HUES48 (cell line): ENCODE data around the gene POLD2.

Experiments used
- H3K27ac ChIP-seq: one replicate; pipeline ENCODE4 v1.7.0; 2013; ENCODE audit warnings: low read depth, low read length, inconsistent platforms
- H3K27me3 ChIP-seq: 2 replicates; pipeline ENCODE4 v1.6.1; 2013; ENCODE audit warnings: mild to moderate bottlenecking, low read length; ENCODE audit not compliant: control insufficient read depth, insufficient read depth
- H3K36me3 ChIP-seq: 2 replicates; pipeline ENCODE4 v1.6.1; 2013; ENCODE audit warnings: low read length; ENCODE audit not compliant: control insufficient read depth, insufficient read depth
- H3K4me1 ChIP-seq: 2 replicates; pipeline ENCODE4 v1.6.1; 2013; ENCODE audit warnings: mild to moderate bottlenecking, low read length; ENCODE audit not compliant: control insufficient read depth, insufficient read depth
- H3K4me3 ChIP-seq: 2 replicates; pipeline ENCODE4 v1.5.1; 2013; ENCODE audit warnings: mild to moderate bottlenecking, low read depth, low read length
- H3K9ac ChIP-seq: 2 replicates; pipeline ENCODE4 v1.6.1; 2013; ENCODE audit warnings: mild to moderate bottlenecking, low read depth, low read length, moderate library complexity
- H3K9me3 ChIP-seq: 2 replicates; pipeline ENCODE4 v1.6.1; 2013; ENCODE audit warnings: low read length; ENCODE audit not compliant: control insufficient read depth, insufficient read depth

POLD2 gene

DNA sequence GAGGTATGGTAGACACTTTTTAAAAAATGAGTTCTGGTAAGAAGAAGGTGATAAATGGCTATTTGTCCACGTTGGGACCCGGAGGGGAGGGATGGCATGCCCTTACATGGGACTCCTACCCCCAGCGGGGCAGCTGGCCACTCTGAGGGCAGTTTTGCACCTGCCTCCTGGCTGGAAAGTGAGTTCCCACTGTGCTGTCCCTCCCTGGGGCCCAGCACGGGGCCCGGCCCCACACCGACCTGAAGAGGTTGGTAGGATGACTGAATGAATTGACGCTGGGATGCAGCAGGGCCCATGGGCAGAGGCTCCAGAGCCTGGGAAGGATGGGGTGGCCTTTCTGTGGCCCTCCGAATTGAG, 19.8 kb downstream of the POLD2 start:
- Histone ChIP-seq H3K9ac (no peak overlapping the region), H3K9me3 (no peaks in the 10 kb centered on the region), H3K36me3 (no peaks in the 10 kb centered on the region), H3K4me1 (peaks cover 8% of the 10 kb centered on the region; the same call in 1 of the 2 replicates), H3K27ac (no peak overlapping the region), H3K27me3 (peaks cover 13% of the 10 kb centered on the region), H3K4me3 (peak overlapping the region; percentile 60)

DNA sequence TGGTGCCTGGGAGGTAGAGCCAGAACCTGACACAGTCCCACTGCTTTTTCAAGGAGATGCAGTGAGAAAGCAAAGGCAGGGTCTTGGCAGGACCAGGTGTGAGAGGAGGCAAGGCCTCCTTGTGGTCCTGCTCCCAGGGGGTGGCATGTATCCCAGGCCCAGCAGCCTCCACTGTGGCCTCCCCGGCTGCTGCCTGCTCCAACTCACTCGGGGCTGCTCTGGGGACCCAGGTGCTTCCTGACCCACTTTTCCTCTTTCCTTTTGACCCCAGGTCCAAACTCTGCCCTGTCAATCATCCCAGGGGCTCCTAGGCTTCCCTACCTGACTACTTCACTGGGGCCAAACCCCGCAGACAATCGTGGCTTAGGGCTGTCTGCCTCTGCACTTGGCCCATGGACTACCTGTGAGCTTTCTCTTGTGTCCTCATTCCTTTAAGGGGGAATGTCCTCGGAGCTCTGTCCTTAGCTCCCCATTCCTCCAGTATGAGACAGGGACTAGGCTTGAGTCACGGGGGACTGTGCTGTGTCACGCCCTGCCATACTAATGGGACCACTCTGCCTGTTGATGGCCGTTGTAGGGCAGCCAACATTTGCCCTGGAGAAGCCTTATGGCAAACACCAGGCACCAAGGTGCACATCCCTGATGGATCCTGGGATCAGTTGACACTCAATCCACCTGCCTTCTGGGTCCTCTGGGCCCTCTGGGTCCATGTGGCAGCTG, 20.3 kb downstream of the POLD2 start:
- Histone ChIP-seq H3K27ac (no peak overlapping the region), H3K27me3 (peaks cover 13% of the 10 kb centered on the region), H3K36me3 (no peaks in the 10 kb centered on the region), H3K4me3 (peak overlapping the region; percentile 60; the same call in 1 of the 2 replicates), H3K9ac (no peak overlapping the region), H3K4me1 (peaks cover 8% of the 10 kb centered on the region; the same call in 1 of the 2 replicates), H3K9me3 (no peaks in the 10 kb centered on the region)

DNA sequence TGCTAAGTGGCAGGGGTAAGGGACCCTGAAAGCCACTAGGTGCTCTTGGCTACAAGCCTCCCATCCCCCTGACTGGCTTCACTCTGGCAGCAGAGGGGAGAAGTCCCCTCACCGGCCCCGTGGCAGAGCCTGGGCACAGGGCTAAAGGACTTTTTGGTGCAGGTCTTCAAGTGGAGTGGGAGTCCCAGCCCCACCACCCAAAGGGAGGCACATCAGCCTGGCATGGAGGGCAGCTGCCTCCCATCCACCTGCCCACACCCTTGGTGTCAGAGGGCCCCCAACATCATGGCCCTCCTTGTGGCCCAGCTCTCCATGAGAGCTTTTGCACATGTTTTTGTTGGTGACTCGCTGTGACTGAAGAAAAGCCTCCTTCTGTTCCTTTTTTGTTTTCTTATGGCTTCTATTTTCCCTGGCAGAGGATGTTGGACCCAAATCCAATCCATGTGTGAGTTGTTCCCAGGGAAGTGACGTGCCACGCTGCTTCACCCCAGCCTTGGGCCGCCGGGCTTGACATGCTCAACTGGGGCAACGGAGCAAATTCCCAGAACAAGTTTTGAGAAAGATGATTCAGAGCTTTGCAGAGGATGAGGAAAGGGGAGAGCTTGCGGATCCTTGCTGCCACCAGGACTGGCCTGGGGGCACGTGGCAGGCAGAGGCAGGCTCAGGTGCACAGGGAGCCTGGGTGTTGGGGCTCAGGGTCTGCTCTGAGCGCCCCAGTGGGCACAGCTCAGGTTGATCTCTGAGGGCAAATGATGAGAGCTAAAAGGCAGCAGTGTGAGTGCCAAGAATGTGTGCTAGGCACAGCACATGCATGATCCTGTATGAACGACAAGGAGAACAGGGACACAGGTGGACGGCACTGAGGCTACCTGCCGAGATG, 21.1 kb downstream of the POLD2 start:
- no peaks in the 10 kb centered on the region for H3K36me3 ChIP-seq
- no peak overlapping the region for H3K27ac ChIP-seq
- peaks cover 13% of the 10 kb centered on the region for H3K27me3 ChIP-seq
- no peak overlapping the region for H3K4me3 ChIP-seq
- H3K9ac ChIP-seq, result no peak overlapping the region
- peaks cover 8% of the 10 kb centered on the region; the same call in 1 of the 2 replicates for H3K4me1 ChIP-seq
- no peaks in the 10 kb centered on the region for H3K9me3 ChIP-seq

DNA sequence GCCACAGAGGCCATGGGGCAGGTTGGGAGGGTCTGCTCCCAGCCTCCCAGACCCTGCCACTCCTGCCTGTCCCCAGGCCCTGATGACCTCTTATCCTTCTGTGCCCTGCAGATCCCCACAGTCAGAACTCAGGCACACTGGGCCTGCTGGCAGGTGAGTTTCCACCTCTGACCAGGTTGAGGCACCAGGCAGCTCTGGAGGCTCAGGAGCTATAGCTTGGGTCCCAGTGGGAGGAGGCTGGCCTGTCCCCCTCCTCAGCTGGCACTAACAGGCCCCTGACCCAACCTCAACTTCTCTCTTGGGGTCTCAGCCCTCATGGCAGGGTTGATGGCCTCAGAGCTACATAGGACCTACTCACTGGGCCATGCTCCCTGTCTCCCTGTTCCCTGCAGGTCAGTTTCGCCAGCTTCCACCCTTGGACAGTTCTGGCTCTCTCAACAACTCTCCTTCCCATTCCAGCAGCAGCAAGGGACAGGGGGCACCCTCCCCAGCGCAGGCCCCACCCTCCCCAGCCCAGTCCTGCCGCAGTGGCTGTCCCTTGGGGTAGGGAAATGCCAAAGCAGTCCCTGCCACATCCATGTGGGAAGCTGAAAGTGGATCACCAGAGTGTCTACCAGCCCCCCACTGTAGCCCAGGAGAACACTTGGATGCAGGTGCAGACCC, 21.9 kb downstream of the POLD2 start:
- no peaks in the 10 kb centered on the region for H3K36me3 ChIP-seq
- H3K4me1 ChIP-seq, result peaks cover 8% of the 10 kb centered on the region; the same call in 1 of the 2 replicates
- H3K27me3 ChIP-seq, result peaks cover 13% of the 10 kb centered on the region
- H3K9ac ChIP-seq, result no peak overlapping the region
- no peaks in the 10 kb centered on the region for H3K9me3 ChIP-seq
- H3K27ac ChIP-seq, result no peak overlapping the region
- H3K4me3 ChIP-seq, result no peak overlapping the region

DNA sequence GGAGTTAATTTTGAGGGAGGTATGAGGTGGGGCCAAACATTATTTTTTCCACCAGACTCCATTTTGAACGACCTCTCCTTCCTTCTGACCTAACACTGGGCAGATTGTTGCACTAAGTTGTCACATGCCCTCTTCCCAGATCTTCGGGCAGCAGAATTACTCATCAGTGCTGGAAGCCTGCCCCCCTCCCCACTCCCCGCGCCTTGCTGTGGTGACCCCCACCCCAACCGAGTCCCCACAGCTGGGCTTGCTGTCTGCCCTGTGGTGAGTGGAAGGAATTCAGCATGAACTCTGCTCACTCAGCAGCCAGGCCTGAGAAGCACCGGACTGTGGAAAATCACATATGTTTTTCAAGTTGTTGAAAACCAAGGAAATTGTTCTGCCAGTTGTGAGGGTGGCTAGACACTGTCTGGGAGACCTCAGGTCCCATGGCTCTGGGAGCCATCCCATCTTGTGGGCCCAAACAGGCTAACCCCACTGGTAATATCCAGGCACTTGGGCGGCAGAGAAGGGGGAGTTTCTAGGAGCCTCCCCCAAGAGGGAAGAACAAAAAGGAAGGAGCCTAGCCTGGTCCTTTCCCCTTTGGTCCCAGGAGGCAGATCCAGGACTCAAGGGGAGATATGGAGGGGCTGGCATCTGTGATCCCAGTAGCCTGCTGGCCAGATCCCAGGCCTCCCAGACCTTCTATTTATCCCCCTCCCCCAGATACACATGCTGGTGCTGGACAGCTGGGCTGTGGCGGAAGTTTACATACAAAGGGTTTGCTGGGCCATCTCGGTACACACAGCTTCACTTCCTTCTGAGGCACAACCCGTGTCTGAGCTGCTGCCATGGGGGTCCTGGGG, 22.7 kb downstream of the POLD2 start:
- H3K4me1 ChIP-seq, result peaks cover 8% of the 10 kb centered on the region; the same call in 1 of the 2 replicates
- H3K36me3 ChIP-seq, result no peaks in the 10 kb centered on the region
- H3K27me3 ChIP-seq, result peaks cover 13% of the 10 kb centered on the region
- H3K9ac ChIP-seq, result no peak overlapping the region
- no peaks in the 10 kb centered on the region for H3K9me3 ChIP-seq
- H3K27ac ChIP-seq, result no peak overlapping the region
- no peak overlapping the region for H3K4me3 ChIP-seq

DNA sequence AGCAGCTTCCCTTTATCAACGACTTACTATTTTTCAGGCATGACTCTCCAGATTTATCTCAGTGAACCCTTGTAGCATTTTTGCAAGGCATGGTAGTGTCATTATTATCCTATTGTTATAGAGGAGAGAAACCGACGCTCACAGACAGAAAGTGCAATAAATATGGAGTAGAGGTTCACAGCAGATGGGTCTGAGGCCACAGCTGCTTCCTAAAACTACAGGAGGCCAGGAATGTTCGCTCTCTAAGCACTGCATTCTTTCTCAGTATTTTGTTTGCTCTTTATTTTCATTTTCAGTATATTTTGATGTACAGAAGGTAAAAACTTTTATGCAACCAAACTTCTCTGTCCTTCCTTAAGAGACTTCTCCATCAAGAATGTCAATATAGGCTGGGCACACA, 23.7 kb downstream of the POLD2 start:
- Histone ChIP-seq H3K4me3 (no peak overlapping the region), H3K27ac (no peak overlapping the region), H3K9me3 (no peaks in the 10 kb centered on the region), H3K27me3 (peaks cover 5% of the 10 kb centered on the region), H3K9ac (no peak overlapping the region), H3K4me1 (no peaks in the 10 kb centered on the region), H3K36me3 (no peaks in the 10 kb centered on the region)

DNA sequence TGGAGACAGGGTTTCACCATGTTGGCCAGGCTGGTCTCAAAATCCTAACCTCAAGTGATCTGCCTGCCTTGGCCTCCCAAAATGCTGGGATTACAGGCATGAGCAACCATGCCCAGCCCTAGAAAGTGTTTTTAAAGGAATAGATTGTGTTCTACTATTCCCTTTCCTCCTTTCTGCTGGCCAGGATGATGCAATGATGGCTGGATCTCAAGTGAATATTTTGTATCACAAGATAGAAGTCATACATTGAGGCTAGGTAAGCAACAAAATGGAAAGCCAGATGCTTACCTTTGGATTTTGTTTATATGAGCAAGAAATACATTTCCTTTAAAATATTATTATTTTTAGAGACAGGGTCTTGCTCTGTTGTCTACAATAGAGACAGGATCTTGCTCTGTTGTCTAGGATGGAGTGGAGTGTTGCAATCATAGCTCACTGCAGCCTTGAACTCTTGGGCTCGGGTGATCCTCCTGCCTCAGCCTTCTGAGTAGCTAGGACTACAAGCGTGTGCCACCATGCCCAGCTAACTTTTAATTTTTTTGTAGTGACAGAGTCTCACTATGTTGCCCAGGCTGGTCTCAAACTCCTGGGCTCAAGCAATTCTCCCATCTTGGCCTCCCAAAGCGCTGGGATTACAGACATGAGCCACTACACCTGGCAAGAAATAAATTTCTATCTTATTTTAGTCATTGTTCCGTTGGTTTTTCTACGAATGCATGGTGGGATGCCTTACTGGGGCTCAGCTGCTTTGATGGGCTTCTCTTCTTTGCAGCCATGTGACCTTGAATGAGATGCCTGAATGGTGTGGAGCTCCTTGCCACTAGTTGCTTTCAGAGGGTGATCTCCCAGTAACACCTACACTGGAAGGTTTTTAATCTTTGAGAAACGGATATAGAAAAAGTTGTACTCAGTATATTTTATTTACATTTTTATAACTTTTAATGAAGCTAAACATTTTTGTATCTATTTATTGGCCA, 25.0 kb downstream of the POLD2 start:
- Histone ChIP-seq H3K4me1 (no peaks in the 10 kb centered on the region), H3K4me3 (no peak overlapping the region), H3K9ac (no peak overlapping the region), H3K9me3 (no peaks in the 10 kb centered on the region), H3K36me3 (no peaks in the 10 kb centered on the region), H3K27me3 (peaks cover 4% of the 10 kb centered on the region), H3K27ac (no peak overlapping the region)

DNA sequence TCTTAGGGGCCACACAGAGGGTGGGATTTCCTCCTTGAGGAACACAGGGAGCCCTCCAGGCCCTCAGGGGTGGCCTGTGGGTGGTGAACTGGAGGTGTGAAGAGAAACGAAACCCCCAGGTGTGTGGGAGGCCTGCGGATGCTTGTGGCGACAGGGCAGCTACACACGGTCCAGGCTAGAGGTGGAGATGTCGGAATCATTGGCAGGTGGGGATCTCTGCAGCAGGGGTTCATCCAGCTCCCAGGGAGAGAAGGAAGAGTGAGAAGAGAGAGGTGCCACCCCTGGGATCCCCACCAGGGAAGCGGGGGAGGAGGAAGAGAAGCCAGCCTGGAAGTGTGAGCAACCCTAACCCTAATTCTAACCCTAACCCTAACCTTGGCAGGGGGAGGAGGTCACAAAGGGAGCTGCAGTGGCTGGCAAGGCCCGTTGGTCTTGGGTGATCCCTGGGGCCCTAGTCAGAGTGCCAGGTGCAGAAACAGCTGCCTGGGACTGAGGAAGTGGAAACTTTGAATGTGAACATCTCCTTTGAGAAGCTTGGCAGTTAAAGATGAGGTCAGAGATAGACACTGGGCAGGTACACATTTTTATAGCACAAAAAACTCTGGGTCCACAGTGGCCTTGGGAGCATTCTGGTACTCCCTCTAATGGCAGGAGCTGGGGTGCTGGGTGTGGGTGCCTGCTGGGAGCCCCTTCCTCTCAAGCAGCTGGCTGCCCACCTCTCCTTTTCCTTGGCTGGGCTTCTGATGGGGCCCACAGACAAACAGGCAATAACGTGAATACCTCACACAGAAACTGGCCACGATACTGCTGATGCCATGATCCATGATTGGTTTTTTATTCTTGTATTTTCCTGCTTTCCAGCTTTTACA, 26.1 kb downstream of the POLD2 start:
- Histone ChIP-seq H3K9me3 (no peaks in the 10 kb centered on the region), H3K27ac (no peak overlapping the region), H3K4me1 (no peaks in the 10 kb centered on the region), H3K9ac (no peak overlapping the region), H3K36me3 (no peaks in the 10 kb centered on the region), H3K4me3 (no peak overlapping the region), H3K27me3 (no peaks in the 10 kb centered on the region)

DNA sequence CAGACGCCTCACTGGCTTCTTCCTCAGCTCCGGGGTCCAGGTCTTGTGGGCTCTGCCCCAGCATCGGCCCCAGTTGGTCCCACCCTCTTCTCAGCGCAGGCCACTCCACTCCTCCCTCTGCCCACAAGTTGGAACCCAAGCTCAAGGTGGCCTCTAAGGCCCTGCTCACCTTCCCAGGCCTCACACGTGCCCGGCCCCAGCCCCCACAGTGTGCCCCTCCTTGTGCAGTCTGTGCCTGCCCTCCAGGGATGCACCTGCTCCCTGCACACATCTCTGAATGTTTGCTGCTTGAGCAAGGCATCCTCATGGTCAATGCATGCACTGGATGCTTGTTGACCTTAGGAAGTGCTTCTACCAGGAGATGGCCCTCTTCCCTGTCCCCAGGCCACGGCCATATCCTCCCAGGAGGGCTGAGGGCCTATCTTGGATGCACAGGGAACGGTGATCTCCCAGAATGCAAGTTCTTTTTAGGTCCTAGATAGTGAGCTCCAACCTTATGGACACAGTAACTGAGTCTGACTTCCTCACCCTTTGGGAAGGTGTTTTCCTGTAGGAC, 26.9 kb downstream of the POLD2 start:
- Histone ChIP-seq H3K27ac (no peak overlapping the region), H3K9me3 (no peaks in the 10 kb centered on the region), H3K4me1 (no peaks in the 10 kb centered on the region), H3K9ac (no peak overlapping the region), H3K4me3 (no peak overlapping the region), H3K27me3 (no peaks in the 10 kb centered on the region), H3K36me3 (no peaks in the 10 kb centered on the region)
